DMS53 (cell line): Measurements from ENCODE around the gene TENT4B.
"Not testable (repeated sequence)": the region's sequence is repeated elsewhere in the genome, so short reads cannot be mapped to it uniquely, and the experiment has no call there.

Experiments used
- DNase-seq: peaks from one replicate; lab custom pipeline; 2025; lab: John Stamatoyannopoulos, UW

The TENT4B gene

GRCh38 chr16:50154420-50154950 is 1.4 kb downstream of the TENT4B start:
- peak; percentile 36 for DNase-seq

DNA sequence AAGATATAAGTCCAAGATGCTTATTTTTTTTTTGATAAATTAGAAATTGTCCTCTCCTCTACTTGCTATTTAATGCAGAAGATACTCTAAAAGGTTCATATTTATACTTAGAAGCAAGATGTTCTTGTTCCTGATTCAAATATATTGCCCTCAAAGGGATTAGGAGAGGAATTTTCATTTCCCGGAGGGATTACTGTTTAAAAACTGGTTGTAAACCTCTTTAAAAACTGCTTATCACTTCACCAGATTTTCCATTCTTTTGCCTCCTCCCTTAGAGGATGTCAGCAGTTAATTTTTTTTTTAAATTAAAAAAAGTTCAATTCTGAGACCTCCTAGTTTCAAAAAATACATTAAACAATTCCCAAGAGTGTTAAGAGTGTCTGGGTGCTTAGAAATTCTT is 2.8 kb downstream of the TENT4B start:
- no peak for DNase-seq

- DNase-seq = no peak
Observed at GRCh38 chr16:50156590-50156989, 3.5 kb downstream of the TENT4B start.

GRCh38 chr16:50160495-50161164 is 7.5 kb downstream of the TENT4B start:
- DNase-seq = no peak

- no peak for DNase-seq
Observed at GRCh38 chr16:50161950-50162349, 8.8 kb downstream of the TENT4B start.

- DNase-seq = no peak
Observed at GRCh38 chr16:50165473-50165872, 12.4 kb downstream of the TENT4B start.

GRCh38 chr16:50166511-50167500 is 13.7 kb downstream of the TENT4B start:
- DNase-seq = no peak

DNA sequence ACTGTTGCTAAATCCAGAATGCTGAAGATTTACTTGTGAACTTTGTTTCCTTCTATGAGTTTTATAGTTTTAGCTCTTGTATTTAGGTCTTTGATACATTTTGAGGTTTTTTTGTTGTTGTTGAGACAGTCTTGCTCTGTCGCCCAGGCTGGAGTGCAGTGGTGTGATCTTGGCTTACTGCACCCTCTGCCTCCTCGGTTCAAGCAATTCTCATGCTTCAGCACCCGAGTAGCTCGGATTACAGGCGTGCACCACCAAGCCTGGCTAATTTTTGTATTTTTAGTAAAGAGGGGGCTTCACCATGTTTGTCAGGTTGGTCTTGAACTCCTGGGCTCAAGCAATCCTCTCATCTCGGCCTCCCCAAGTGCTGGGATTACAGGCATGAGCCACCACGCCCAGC is 14.4 kb downstream of the TENT4B start:
- no peak for DNase-seq

DNA sequence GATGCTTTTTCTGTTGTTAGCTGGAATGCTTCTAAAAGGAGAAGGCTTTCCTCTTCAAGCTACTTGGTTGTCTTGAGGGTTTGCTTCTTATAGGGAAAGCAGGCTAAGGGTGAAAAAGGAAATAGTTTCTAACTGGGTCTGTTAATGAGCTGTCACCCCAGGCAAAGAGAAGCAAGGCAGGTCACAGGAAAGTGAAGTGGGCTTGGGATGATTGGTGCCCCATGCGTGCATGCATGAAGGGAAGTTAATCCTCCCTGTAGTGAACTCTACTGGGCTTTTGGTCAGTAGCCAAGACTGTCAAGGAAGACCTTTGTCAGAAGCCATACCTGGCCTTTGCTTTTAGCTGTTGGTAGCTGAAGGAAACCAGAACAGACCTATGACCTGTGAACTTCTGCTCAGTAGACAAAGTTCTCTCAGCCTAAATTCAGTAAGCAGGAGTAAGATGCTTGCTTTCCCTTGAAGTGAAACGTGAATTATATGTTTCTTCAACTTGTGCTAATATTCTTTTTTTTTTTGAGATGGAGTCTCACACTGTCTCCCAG is 16.5 kb downstream of the TENT4B start:
- DNase-seq = peak; percentile 15

DNA sequence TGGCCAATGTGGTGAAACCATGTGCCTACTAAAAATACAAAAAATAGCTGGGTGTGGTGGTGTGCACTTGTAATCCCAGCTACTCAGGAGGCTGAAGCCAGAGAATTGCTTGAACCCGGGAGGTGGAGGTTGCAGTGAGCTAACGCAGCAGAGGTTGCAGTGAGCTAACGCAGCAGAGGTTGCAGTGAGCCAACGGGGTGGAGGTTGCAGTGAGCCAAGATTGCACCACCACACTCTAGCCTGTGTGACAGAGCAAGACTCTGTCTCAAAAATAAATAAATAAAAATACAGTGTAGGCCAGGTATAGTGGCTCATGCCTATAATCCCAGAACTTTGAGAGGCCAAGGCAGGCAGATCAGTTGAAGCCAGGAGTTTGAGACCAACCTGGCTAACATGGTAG is 18.7 kb downstream of the TENT4B start:
- DNase-seq = not testable (repeated sequence)

GRCh38 chr16:50172195-50172922 is 19.3 kb downstream of the TENT4B start:
- no peak for DNase-seq

- no peak for DNase-seq
Observed at GRCh38 chr16:50173316-50173715, 20.2 kb downstream of the TENT4B start.

GRCh38 chr16:50178491-50178941 is 25.4 kb downstream of the TENT4B start:
- no peak for DNase-seq

DNA sequence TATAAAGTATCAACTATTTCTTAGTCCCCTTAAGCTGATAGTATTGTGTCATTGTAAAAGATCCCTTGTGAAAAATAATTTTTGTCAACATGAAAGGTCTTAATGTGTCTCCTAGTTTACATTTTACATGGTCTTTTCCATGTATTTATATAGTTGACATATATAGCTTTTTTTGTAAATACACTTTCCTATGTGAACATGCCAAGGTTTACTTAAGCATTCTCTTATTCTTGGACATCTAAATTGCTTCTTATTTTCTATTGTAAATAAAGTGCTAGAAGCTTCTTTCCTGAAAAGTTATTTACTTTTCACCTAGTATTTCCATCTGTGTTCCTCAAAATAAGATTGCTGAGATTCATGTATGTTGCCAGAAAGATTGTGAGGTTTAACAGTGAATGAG is 29.3 kb downstream of the TENT4B start:
- DNase-seq = no peak

GRCh38 chr16:50183316-50183715 is 30.2 kb downstream of the TENT4B start:
- no peak for DNase-seq

GRCh38 chr16:50185005-50185505 is 31.9 kb downstream of the TENT4B start:
- no peak for DNase-seq

GRCh38 chr16:50188619-50189136 is 35.6 kb downstream of the TENT4B start:
- DNase-seq = no peak

DNA sequence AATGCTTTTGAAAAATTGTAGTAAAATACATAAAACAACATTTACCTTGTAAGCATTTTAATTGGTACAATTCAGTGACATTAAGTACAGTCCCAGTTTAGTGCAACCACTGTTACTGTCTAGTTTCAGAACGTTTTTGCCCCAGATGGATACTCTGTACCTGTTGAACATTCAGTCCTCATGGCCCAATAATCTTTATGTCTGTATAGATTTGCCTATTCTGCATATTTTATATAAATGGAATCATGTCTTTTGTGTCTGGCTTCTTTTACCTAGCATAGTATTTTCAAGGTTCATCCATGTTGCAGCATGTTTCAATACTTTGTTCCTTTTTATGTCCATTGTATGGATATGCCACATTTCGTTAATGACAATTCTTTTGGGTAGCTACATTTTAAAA is 37.2 kb downstream of the TENT4B start:
- DNase-seq = no peak

GRCh38 chr16:50192386-50193050 is 39.4 kb downstream of the TENT4B start:
- DNase-seq = no peak

DNA sequence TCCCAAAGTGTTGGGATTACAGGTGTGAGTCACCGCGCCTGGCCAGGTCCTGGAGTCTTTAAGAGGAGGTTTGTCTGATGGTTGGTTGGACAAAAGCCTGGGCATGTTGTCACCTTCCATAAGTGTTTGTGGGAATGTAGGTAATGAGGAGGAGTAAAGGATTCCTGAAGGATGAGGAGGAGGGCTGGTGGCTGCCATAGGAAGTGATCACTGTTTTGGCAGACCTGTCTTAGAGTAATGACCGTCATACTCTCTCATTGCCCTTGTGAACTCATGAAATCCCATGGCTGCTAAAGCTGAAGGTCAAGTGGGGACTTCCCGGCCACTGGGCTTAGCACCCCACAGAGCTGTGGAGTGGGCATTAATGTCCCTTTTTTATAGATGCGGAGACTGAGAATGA is 40.5 kb downstream of the TENT4B start:
- DNase-seq = peak; percentile 19

GRCh38 chr16:50195276-50195675 is 42.2 kb downstream of the TENT4B start:
- no peak for DNase-seq
